Smooth muscle cell (in vitro differentiated cells): ENCODE results near the gene SRPK2. TPM values are rescaled to one million over a fixed set of nuclear protein-coding genes. Genes with fewer than 3 reads are reported as not detected.

ENCODE experiments used
- DNase-seq: peaks from one replicate; lab custom pipeline; 2025; ENCODE audit not compliant: unreplicated experiment; lab: John Stamatoyannopoulos, UW
- H2AFZ ChIP-seq: fragments of 200-600 bp; sonication (generic); 2 replicates; pipeline ENCODE4 v1.6.0; 2016; ENCODE audit warnings: antibody characterized with exemption, low read depth, mild to moderate bottlenecking
- H3F3A ChIP-seq: fragments of 200-600 bp; sonication (generic); 2 replicates; pipeline ENCODE4 v1.6.0; 2017; ENCODE audit warnings: antibody characterized with exemption, low read depth
- H3K27ac ChIP-seq: fragments of 200-600 bp; sonication (generic); 2 replicates; pipeline ENCODE4 v1.5.1; 2016; ENCODE audit warnings: low read depth, mild to moderate bottlenecking
- H3K27me3 ChIP-seq: fragments of 200-600 bp; sonication (generic); 2 replicates; pipeline ENCODE4 v1.6.1; 2016; ENCODE audit warnings: low read depth, mild to moderate bottlenecking
- H3K36me3 ChIP-seq: fragments of 200-600 bp; sonication (generic); 2 replicates; pipeline ENCODE4 v1.5.1; 2016; ENCODE audit warnings: low read depth
- H3K4me1 ChIP-seq: fragments of 200-600 bp; sonication (generic); 2 replicates; pipeline ENCODE4 v1.5.1; 2016; ENCODE audit warnings: low read depth
- H3K4me2 ChIP-seq: fragments of 200-600 bp; sonication (generic); 2 replicates; pipeline ENCODE4 v1.6.0; 2016; ENCODE audit warnings: mild to moderate bottlenecking
- H3K4me3 ChIP-seq: fragments of 200-600 bp; sonication (generic); 2 replicates; pipeline ENCODE4 v1.5.1; 2016; ENCODE audit warnings: mild to moderate bottlenecking
- H3K79me2 ChIP-seq: fragments of 200-600 bp; sonication (generic); 2 replicates; pipeline ENCODE4 v1.6.0; 2016; ENCODE audit warnings: low read depth, mild to moderate bottlenecking
- H3K9ac ChIP-seq: fragments of 200-600 bp; sonication (generic); 2 replicates; pipeline ENCODE4 v1.6.0; 2016; ENCODE audit warnings: low read depth
- H3K9me3 ChIP-seq: fragments of 200-600 bp; sonication (generic); replicated peaks from 2 replicates; pipeline ENCODE4 v1.5.1; 2016; ENCODE audit warnings: low read depth
- H4K20me1 ChIP-seq: fragments of 200-600 bp; sonication (generic); 2 replicates; pipeline ENCODE4 v1.6.0; 2016; ENCODE audit warnings: low read depth
- CTCF ChIP-seq: fragments of 200-600 bp; sonication (generic); IDR thresholded peaks from 2 replicates; pipeline ENCODE4 v1.5.1; 2017; ENCODE audit warnings: borderline replicate concordance, mild to moderate bottlenecking, antibody characterized with exemption; ENCODE audit not compliant: insufficient read depth, poor library complexity, severe bottlenecking
- WGBS: methylation state at CpG from one replicate; pipeline ENCODE4 v1.1.7; 2016; ENCODE audit warnings: low lambda C conversion rate; 5-methylcytosine and 5-hydroxymethylcytosine counted together
- polyA plus RNA-seq: library from polyadenylated mRNA; unstranded; fragments of >200 nt; fragmentation: Nextera tagmentation; extraction: Ambion mirVana; gene quantifications from 2 replicates; pipeline ENCODE4 v1.2.1, GENCODE V29; 2016
- total RNA-seq: library from RNA; depleted of rRNA; stranded (reverse); fragments of >200 nt; gene quantifications from 2 replicates; pipeline ENCODE4 v1.2.3, GENCODE V29; 2014

The SRPK2 gene
- total and polyA plus RNA-seq, 2 experiments from 2014 or later, result 21.9 to 28.0 TPM

- no peak overlapping the region for H3K4me3 ChIP-seq
- H3F3A ChIP-seq, result no peaks in the 10 kb centered on the region
- no peak overlapping the region for H3K4me2 ChIP-seq
- peaks cover 33% of the 10 kb centered on the region for H3K79me2 ChIP-seq
- H3K9ac ChIP-seq, result no peak overlapping the region
- no peaks in the 10 kb centered on the region for H3K27me3 ChIP-seq
- no peak overlapping the region for H2AFZ ChIP-seq
- no peaks in the 10 kb centered on the region for H3K9me3 ChIP-seq
- H3K27ac ChIP-seq, result no peak overlapping the region
- H3K4me1 ChIP-seq, result no peaks in the 10 kb centered on the region
- no peak for DNase-seq
- no peak for TF ChIP-seq CTCF
- H3K36me3 ChIP-seq, result no peaks in the 10 kb centered on the region
- H4K20me1 ChIP-seq, result peaks cover 55% of the 10 kb centered on the region
- WGBS, result 100% methylated on average over 2 of the region's 2 CpGs
Measured at GRCh38 chr7:105180002-105180401, 208.7 kb downstream of the SRPK2 start.

- DNase-seq, result no peak
- Histone ChIP-seq H3K4me3 (no peak overlapping the region), H3K27me3 (no peaks in the 10 kb centered on the region), H3K4me1 (no peaks in the 10 kb centered on the region), H3K9me3 (no peaks in the 10 kb centered on the region), H4K20me1 (peaks cover 56% of the 10 kb centered on the region), H3K36me3 (no peaks in the 10 kb centered on the region), H3K9ac (no peak overlapping the region), H3K27ac (no peak overlapping the region), H3K4me2 (no peak overlapping the region), H3F3A (no peaks in the 10 kb centered on the region), H2AFZ (no peak overlapping the region), H3K79me2 (peaks cover 34% of the 10 kb centered on the region)
- TF ChIP-seq CTCF, result no peak
- 94% methylated on average over 4 of the region's 4 CpGs for WGBS
Measured at GRCh38 chr7:105178928-105179541, 209.7 kb downstream of the SRPK2 start.

GRCh38 chr7:105178177-105178576 lies 210.5 kb downstream of the SRPK2 start:
- H3K9ac ChIP-seq, result no peak overlapping the region
- peaks cover 34% of the 10 kb centered on the region for H3K79me2 ChIP-seq
- DNase-seq, result no peak
- no peak overlapping the region for H3K27ac ChIP-seq
- H3K36me3 ChIP-seq, result no peaks in the 10 kb centered on the region
- no peak overlapping the region for H2AFZ ChIP-seq
- WGBS, result 79% methylated on average over 4 of the region's 4 CpGs
- no peaks in the 10 kb centered on the region for H3K27me3 ChIP-seq
- peaks cover 63% of the 10 kb centered on the region for H4K20me1 ChIP-seq
- H3K9me3 ChIP-seq, result no peaks in the 10 kb centered on the region
- no peaks in the 10 kb centered on the region for H3K4me1 ChIP-seq
- no peaks in the 10 kb centered on the region for H3F3A ChIP-seq
- no peak overlapping the region for H3K4me2 ChIP-seq
- H3K4me3 ChIP-seq, result no peak overlapping the region
- no peak for TF ChIP-seq CTCF

- no peak for DNase-seq
- Histone ChIP-seq H3K4me3 (no peak overlapping the region), H3K79me2 (peaks cover 33% of the 10 kb centered on the region), H3K9ac (no peak overlapping the region), H4K20me1 (peaks cover 67% of the 10 kb centered on the region), H3K9me3 (no peaks in the 10 kb centered on the region), H3K4me2 (no peak overlapping the region), H3K27ac (no peak overlapping the region), H3K4me1 (no peaks in the 10 kb centered on the region), H3K36me3 (no peaks in the 10 kb centered on the region), H3K27me3 (no peaks in the 10 kb centered on the region), H3F3A (no peaks in the 10 kb centered on the region), H2AFZ (no peak overlapping the region)
- 98% methylated on average over 3 of the region's 3 CpGs for WGBS
- TF ChIP-seq CTCF, result no peak
Measured at GRCh38 chr7:105177026-105177425, 211.7 kb downstream of the SRPK2 start.
